Neural cell (in vitro differentiated cells): ENCODE data around the gene CRTAC1. TPM values are rescaled to one million over a fixed set of nuclear protein-coding genes. Genes with fewer than 3 reads are reported as not detected.

ENCODE experiments used
- H2AFZ ChIP-seq: fragments of 200-600, 300-800 bp; sonication (generic), shearing (Covaris generic); 2 replicates; pipeline ENCODE4 v1.6.0; 2014; ENCODE audit warnings: low read depth, mild to moderate bottlenecking, antibody characterized with exemption, low read length, moderate library complexity
- H3F3A ChIP-seq: fragments of 200-600 bp; shearing (Covaris generic); 2 replicates; pipeline ENCODE4 v1.6.1; 2016; ENCODE audit warnings: mild to moderate bottlenecking, moderate library complexity, mixed read lengths, antibody characterized with exemption, low read length; ENCODE audit not compliant: insufficient read depth, poor library complexity, severe bottlenecking
- H3K27ac ChIP-seq: fragments of 200-600, 300-800 bp; sonication (generic), shearing (Covaris generic); 2 replicates; pipeline ENCODE4 v1.5.1; 2014; ENCODE audit warnings: mild to moderate bottlenecking, low read length, moderate library complexity
- H3K27me3 ChIP-seq: fragments of 300-800, 200-600 bp; sonication (generic), shearing (Covaris generic); 2 replicates; pipeline ENCODE4 v1.6.0; 2014; ENCODE audit warnings: mild to moderate bottlenecking, low read depth, low read length, moderate library complexity; ENCODE audit not compliant: insufficient read depth
- H3K36me3 ChIP-seq: fragments of 300-800, 200-600 bp; sonication (generic), shearing (Covaris generic); 2 replicates; pipeline ENCODE4 v1.5.1; 2014; ENCODE audit warnings: mild to moderate bottlenecking, antibody characterized with exemption, low read length, moderate library complexity; ENCODE audit not compliant: insufficient read depth
- H3K4me2 ChIP-seq: fragments of 300-800, 200-600 bp; sonication (generic), shearing (Covaris generic); 2 replicates; pipeline ENCODE4 v1.6.0; 2014; ENCODE audit warnings: mild to moderate bottlenecking, low read length
- H3K4me3 ChIP-seq: fragments of 300-800, 200-600 bp; sonication (generic), shearing (Covaris generic); 2 replicates; pipeline ENCODE4 v1.5.1; 2014; ENCODE audit warnings: mild to moderate bottlenecking, low read length, moderate library complexity
- H3K79me2 ChIP-seq: fragments of 200-600 bp; shearing (Covaris generic); replicated peaks from 2 replicates; pipeline ENCODE4 v1.6.0; 2014; ENCODE audit warnings: mild to moderate bottlenecking, low read length, moderate library complexity; ENCODE audit not compliant: insufficient read depth
- H3K9ac ChIP-seq: fragments of 300-800, 200-600 bp; sonication (generic), shearing (Covaris generic); 2 replicates; pipeline ENCODE4 v1.6.1; 2016; ENCODE audit warnings: mild to moderate bottlenecking, low read length, mixed read lengths
- H3K9me2 ChIP-seq: fragments of 200-600 bp; shearing (Covaris generic); 2 replicates; pipeline ENCODE4 v1.6.1; 2016; ENCODE audit warnings: mild to moderate bottlenecking, low read length, mixed read lengths; ENCODE audit not compliant: insufficient read depth
- H3K9me3 ChIP-seq: fragments of 200-600, 300-800 bp; sonication (generic), shearing (Covaris generic); 2 replicates; pipeline ENCODE4 v1.6.1; 2016; ENCODE audit warnings: mild to moderate bottlenecking, mixed run types, low read length, moderate library complexity, mixed read lengths
- H4K20me1 ChIP-seq: fragments of 200-600 bp; shearing (Covaris generic); 2 replicates; pipeline ENCODE4 v1.6.1; 2016; ENCODE audit warnings: mild to moderate bottlenecking, mixed run types; ENCODE audit not compliant: insufficient read depth
- EP300 ChIP-seq: fragments of 450-650 bp; conservative IDR thresholded peaks from 2 replicates; pipeline ENCODE4 v1.6.1; 2014; ENCODE audit warnings: antibody characterized with exemption, mild to moderate bottlenecking, moderate library complexity; ENCODE audit not compliant: poor library complexity, severe bottlenecking
- EZH2 ChIP-seq: fragments of 200-600, 300-800 bp; shearing (Covaris generic), sonication (generic); IDR thresholded peaks from 2 replicates; pipeline ENCODE4 v1.6.1; 2014; ENCODE audit warnings: antibody characterized with exemption, low read length, borderline replicate concordance, mild to moderate bottlenecking; ENCODE audit not compliant: insufficient read depth, poor library complexity, severe bottlenecking
- MXI1 ChIP-seq: fragments of 450-650 bp; conservative IDR thresholded peaks from 2 replicates; pipeline ENCODE4 v1.6.1; 2014; ENCODE audit warnings: antibody characterized with exemption, mild to moderate bottlenecking; ENCODE audit not compliant: poor library complexity, severe bottlenecking
- POLR2AphosphoS5 ChIP-seq: IDR thresholded peaks from 2 replicates; pipeline ENCODE4 v1.6.1; 2012
- RAD21 ChIP-seq: fragments of 450-650 bp; conservative IDR thresholded peaks from 2 replicates; pipeline ENCODE4 v1.6.1; 2014; ENCODE audit warnings: antibody characterized with exemption, mild to moderate bottlenecking, moderate library complexity
- SMC3 ChIP-seq: fragments of 450-650 bp; conservative IDR thresholded peaks from 2 replicates; pipeline ENCODE4 v1.6.1; 2014; ENCODE audit warnings: antibody characterized with exemption, mild to moderate bottlenecking, moderate library complexity; ENCODE audit not compliant: poor library complexity
- TAF1 ChIP-seq: IDR thresholded peaks from 2 replicates; pipeline ENCODE4 v1.6.1; 2012; ENCODE audit warnings: low read depth
- polyA plus RNA-seq: library from polyadenylated mRNA; depleted of rRNA; stranded (reverse); fragments of >200 nt; gene quantifications from 2 replicates; pipeline ENCODE4 v1.2.3, GENCODE V29; 2014
- TF ChIP-seq, protein P1 (sequence below): IDR thresholded peaks from 2 replicates; pipeline ENCODE4 v1.6.1; 2012; ENCODE audit warnings: borderline replicate concordance
- TF ChIP-seq, protein P2 (sequence below): fragments of 450-650 bp; IDR thresholded peaks from 2 replicates; pipeline ENCODE4 v1.5.1; 2014; ENCODE audit warnings: antibody characterized with exemption, mild to moderate bottlenecking, moderate library complexity; ENCODE audit not compliant: poor library complexity, severe bottlenecking

CRTAC1 gene
- polyA plus RNA-seq, 1 donor from 2014 or later = 1.1 TPM

DNA sequence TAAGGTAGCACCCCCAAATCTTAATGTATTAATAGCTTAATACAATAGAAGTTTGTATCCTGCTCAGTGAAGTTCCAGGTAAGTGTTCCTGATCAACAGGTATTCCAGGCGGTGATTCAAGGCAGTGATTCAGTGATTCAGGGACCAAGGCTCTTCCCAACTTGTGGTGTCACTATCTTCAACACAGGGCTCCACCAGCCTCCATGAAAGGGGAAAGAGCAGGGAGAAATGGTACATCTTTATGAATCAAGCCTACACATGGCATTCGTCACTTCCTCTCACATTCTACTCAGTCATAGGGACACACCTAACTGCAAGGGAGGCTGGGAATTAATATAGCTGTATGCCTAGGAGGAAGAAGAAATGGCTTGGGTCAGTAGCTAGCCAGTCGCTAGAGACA lies 175.7 kb downstream of the CRTAC1 start:
- no peaks in the 10 kb centered on the region for H3K9me2 ChIP-seq
- TF ChIP-seq SMC3 (no peak), RAD21 (no peak), EP300 (no peak), TAF1 (no peak), MXI1 (no peak), POLR2AphosphoS5 (no peak), EZH2 (no peak)
- TF ChIP-seq, protein P1, sequence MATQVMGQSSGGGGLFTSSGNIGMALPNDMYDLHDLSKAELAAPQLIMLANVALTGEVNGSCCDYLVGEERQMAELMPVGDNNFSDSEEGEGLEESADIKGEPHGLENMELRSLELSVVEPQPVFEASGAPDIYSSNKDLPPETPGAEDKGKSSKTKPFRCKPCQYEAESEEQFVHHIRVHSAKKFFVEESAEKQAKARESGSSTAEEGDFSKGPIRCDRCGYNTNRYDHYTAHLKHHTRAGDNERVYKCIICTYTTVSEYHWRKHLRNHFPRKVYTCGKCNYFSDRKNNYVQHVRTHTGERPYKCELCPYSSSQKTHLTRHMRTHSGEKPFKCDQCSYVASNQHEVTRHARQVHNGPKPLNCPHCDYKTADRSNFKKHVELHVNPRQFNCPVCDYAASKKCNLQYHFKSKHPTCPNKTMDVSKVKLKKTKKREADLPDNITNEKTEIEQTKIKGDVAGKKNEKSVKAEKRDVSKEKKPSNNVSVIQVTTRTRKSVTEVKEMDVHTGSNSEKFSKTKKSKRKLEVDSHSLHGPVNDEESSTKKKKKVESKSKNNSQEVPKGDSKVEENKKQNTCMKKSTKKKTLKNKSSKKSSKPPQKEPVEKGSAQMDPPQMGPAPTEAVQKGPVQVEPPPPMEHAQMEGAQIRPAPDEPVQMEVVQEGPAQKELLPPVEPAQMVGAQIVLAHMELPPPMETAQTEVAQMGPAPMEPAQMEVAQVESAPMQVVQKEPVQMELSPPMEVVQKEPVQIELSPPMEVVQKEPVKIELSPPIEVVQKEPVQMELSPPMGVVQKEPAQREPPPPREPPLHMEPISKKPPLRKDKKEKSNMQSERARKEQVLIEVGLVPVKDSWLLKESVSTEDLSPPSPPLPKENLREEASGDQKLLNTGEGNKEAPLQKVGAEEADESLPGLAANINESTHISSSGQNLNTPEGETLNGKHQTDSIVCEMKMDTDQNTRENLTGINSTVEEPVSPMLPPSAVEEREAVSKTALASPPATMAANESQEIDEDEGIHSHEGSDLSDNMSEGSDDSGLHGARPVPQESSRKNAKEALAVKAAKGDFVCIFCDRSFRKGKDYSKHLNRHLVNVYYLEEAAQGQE = no peak
- TF ChIP-seq, protein P2, sequence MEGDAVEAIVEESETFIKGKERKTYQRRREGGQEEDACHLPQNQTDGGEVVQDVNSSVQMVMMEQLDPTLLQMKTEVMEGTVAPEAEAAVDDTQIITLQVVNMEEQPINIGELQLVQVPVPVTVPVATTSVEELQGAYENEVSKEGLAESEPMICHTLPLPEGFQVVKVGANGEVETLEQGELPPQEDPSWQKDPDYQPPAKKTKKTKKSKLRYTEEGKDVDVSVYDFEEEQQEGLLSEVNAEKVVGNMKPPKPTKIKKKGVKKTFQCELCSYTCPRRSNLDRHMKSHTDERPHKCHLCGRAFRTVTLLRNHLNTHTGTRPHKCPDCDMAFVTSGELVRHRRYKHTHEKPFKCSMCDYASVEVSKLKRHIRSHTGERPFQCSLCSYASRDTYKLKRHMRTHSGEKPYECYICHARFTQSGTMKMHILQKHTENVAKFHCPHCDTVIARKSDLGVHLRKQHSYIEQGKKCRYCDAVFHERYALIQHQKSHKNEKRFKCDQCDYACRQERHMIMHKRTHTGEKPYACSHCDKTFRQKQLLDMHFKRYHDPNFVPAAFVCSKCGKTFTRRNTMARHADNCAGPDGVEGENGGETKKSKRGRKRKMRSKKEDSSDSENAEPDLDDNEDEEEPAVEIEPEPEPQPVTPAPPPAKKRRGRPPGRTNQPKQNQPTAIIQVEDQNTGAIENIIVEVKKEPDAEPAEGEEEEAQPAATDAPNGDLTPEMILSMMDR = no peak
- no peak overlapping the region for H3K4me3 ChIP-seq
- H3F3A ChIP-seq = no peaks in the 10 kb centered on the region
- no peak overlapping the region for H3K4me2 ChIP-seq
- H3K9me3 ChIP-seq = no peaks in the 10 kb centered on the region
- H3K27me3 ChIP-seq = peaks cover 25% of the 10 kb centered on the region
- H4K20me1 ChIP-seq = no peaks in the 10 kb centered on the region
- H3K9ac ChIP-seq = no peak overlapping the region
- no peak overlapping the region for H2AFZ ChIP-seq
- no peaks in the 10 kb centered on the region for H3K79me2 ChIP-seq
- no peaks in the 10 kb centered on the region for H3K36me3 ChIP-seq
- H3K27ac ChIP-seq = no peak overlapping the region

DNA sequence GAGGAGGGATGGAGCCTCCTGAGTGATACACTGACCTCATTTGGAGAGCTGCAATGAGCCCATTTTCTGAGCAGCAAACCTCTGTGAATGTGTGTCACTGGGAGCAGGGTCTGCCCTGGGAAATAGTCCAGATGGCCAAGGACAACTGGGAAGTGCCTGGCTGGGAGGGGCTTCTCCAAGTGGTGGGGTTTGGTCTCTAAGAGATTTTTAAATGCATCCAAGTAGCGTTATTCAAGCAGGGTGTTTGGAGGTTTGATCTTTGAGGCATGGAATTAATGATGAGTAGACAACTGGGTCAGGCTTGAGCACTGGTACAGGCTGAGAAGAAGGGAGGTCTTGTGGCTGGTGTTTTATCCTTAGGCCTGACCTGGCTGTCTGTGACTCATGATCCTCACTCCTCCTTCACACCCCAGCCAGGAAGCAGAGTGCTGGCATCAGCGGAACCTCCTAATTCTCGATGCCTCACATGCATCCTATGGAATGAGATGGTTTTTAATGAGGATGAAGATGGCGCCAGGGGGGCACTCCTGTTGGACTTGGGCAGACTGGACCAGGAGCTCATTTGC lies 177.5 kb downstream of the CRTAC1 start:
- Histone ChIP-seq H3K27ac (no peak overlapping the region), H3K79me2 (no peaks in the 10 kb centered on the region), H3K27me3 (peaks cover 28% of the 10 kb centered on the region), H3K9me2 (no peaks in the 10 kb centered on the region), H4K20me1 (no peaks in the 10 kb centered on the region), H3K4me2 (no peak overlapping the region), H3F3A (no peaks in the 10 kb centered on the region), H3K4me3 (no peak overlapping the region), H3K36me3 (no peaks in the 10 kb centered on the region), H3K9ac (no peak overlapping the region), H3K9me3 (no peaks in the 10 kb centered on the region), H2AFZ (no peak overlapping the region)
- TF ChIP-seq TAF1 = no peak
- TF ChIP-seq POLR2AphosphoS5 = no peak
- no peak for TF ChIP-seq EP300
- TF ChIP-seq, protein P2 = no peak
- TF ChIP-seq RAD21 = no peak
- no peak for TF ChIP-seq MXI1
- TF ChIP-seq SMC3 = no peak
- no peak for TF ChIP-seq EZH2
